IPS-18a (cell line): Measurements from ENCODE around the gene ACER1.

Experiments used
- H3K27ac ChIP-seq: one replicate; pipeline ENCODE4 v1.5.1; 2013; ENCODE audit warnings: low read length
- H3K27me3 ChIP-seq: one replicate; pipeline ENCODE4 v1.6.1; 2013; ENCODE audit warnings: mild to moderate bottlenecking, low read length; ENCODE audit not compliant: control insufficient read depth, insufficient read depth
- H3K36me3 ChIP-seq: one replicate; pipeline ENCODE4 v1.6.1; 2013; ENCODE audit warnings: low read depth, low read length; ENCODE audit not compliant: control insufficient read depth
- H3K4me1 ChIP-seq: one replicate; pipeline ENCODE4 v1.6.1; 2013; ENCODE audit warnings: low read depth, low read length; ENCODE audit not compliant: control insufficient read depth
- H3K4me3 ChIP-seq: one replicate; pipeline ENCODE4 v1.5.1; 2013; ENCODE audit warnings: low read length
- H3K9ac ChIP-seq: one replicate; pipeline ENCODE4 v1.6.1; 2013; ENCODE audit warnings: mild to moderate bottlenecking, low read length, moderate library complexity
- H3K9me3 ChIP-seq: one replicate; pipeline ENCODE4 v1.6.1; 2013; ENCODE audit warnings: low read depth, low read length; ENCODE audit not compliant: control insufficient read depth

Gene ACER1

GRCh38 chr19:6261883-6262282 lies 71.5 kb downstream of the ACER1 start:
- H3K9ac ChIP-seq: no peak overlapping the region
- peaks cover 33% of the 10 kb centered on the region for H3K36me3 ChIP-seq
- H3K4me3 ChIP-seq: no peak overlapping the region

DNA sequence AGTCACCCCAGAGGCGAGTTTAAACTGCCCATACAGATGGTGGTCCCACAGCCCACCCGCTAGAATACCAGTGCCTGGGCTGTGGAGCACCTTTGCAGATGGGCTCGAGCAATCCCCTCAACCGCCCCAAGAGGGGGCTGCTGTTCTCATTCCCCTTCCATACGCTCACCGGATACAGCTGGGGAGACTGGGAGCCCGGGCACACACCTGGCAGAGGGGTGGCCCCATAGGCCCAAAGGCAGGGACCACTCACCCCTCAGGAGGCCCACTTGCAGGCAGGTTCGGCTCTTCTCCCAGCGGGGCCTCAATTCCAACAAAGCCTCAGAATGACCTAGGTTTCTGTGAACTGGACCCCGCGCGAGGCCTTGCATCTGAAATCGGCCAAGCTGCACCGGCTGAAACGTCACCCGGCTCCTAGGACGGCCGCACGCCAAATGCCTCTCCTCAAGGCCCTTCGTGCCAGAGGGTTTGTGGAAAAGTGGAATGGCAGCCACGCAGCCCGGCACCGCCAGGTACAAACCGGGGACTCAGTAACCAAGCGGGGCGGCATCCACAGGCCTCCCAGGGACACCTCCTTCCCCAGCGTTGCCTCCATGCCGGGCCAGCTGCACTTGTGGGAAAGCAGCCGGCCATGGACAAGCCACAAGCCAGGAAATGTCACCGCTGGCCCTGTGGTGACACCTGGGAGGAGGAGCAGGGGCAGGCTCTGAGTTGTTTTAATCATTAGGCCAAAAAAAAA lies 72.3 kb downstream of the ACER1 start:
- Histone ChIP-seq H3K27me3 (no peaks in the 10 kb centered on the region), H3K4me3 (no peak overlapping the region), H3K36me3 (peaks cover 33% of the 10 kb centered on the region), H3K27ac (no peak overlapping the region), H3K9me3 (no peaks in the 10 kb centered on the region), H3K9ac (no peak overlapping the region), H3K4me1 (no peaks in the 10 kb centered on the region)

More at GRCh38 chr19:6261883-6262282, 71.5 kb downstream of the ACER1 start:
- H3K27me3 ChIP-seq: no peaks in the 10 kb centered on the region
- no peak overlapping the region for H3K27ac ChIP-seq
- H3K4me1 ChIP-seq: no peaks in the 10 kb centered on the region
- H3K9me3 ChIP-seq: no peaks in the 10 kb centered on the region

- Histone ChIP-seq H3K4me3 (no peak overlapping the region), H3K27ac (no peak overlapping the region), H3K36me3 (peaks cover 33% of the 10 kb centered on the region), H3K9me3 (no peaks in the 10 kb centered on the region), H3K27me3 (no peaks in the 10 kb centered on the region), H3K9ac (no peak overlapping the region), H3K4me1 (no peaks in the 10 kb centered on the region)
These were observed 73.0 kb downstream of the ACER1 start for GRCh38 chr19:6260376-6260775.

DNA sequence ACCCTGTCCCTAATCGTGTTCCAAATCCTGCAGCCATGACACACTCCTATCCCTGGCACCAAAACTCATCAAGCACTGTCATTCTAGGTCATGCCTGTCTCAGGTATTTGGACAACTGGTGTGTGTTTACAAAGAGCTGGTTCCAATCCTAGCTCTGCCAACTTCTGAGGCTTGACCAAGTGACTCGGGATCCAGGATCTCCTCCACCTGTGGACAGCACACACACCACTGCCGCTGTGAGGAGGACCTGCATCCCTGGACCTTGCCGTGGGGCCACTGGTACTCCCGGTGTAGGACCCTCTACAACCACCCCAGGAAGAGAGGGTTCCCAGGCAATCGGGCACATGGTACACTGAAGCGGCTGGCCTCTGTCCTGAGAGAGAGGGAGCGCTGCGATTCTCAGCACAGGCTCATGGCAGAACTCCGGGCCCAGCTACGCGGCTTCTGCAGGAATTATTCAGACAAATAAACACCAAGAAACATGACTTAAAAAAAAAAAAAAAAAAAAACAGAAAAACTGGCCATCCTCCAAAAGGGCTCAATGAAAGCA lies 74.0 kb downstream of the ACER1 start:
- Histone ChIP-seq H3K36me3 (peaks cover 33% of the 10 kb centered on the region), H3K4me3 (no peak overlapping the region), H3K27me3 (no peaks in the 10 kb centered on the region), H3K9me3 (no peaks in the 10 kb centered on the region), H3K9ac (no peak overlapping the region), H3K4me1 (no peaks in the 10 kb centered on the region), H3K27ac (no peak overlapping the region)

- H3K4me3 ChIP-seq: no peak overlapping the region
- H3K9ac ChIP-seq: no peak overlapping the region
- H3K27ac ChIP-seq: no peak overlapping the region
- peaks cover 33% of the 10 kb centered on the region for H3K36me3 ChIP-seq
- no peaks in the 10 kb centered on the region for H3K27me3 ChIP-seq
- no peaks in the 10 kb centered on the region for H3K4me1 ChIP-seq
- no peaks in the 10 kb centered on the region for H3K9me3 ChIP-seq
These were observed 74.5 kb downstream of the ACER1 start for GRCh38 chr19:6258812-6259311.
